ENCODE results near the gene POU2AF1.

POU2AF1 gene

DNA sequence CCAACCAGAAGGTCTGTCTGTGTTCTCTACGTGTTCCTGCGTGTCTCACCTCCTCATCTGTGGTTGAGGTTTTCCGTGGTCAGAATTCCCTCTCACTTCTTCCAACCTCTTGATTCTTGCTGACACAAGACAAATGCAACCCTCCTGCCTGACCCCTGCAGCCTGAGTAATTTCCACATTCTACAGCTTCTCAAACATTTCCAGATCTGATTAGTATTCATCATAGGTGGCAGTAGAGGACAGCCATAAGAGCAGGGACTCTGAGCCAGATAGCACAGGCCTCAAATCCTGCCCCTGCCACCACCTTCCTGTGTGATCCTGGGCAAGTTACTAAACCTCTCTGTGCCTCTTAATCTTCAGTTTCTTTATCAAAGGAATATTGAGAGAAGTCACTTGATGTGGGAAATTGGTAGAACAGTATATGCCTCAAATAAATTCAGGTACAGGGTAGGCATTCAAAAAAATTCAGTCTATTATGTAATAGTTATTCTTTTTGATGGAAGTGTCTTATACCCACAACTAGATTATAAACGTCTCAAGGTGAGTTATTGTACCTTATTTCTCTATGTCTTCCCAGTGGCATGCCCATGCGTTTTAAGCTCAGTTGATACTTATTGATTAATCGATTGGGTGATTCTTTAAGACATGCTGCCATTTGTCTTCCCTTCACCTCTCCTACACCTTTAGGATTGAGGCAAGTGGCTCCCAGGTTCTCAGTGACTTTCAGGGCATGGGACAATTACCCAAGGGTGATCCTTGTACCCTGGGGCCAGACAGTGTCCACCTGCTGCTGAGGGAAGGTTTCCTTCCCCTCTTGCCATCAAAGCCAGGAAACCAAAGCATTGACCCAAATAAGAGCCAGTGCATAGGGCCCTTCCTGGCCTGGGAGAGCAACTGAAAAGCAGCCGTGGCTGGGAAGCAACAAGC lies 19.6 kb downstream of the POU2AF1 start:
- Histone ChIP-seq H3K4me1 (ENCODE audit: control insufficient read depth, insufficient read depth, low read length) (no peaks in the 10 kb centered on the region), H3K9ac (ENCODE audit: low read length) (no peak overlapping the region), H3K4me3 (ENCODE audit: low read depth, low read length) (no peak overlapping the region), H3K27me3 (ENCODE audit: control insufficient read depth, insufficient read depth, low read length) (no peaks in the 10 kb centered on the region), H3K9me3 (ENCODE audit: control insufficient read depth, insufficient read depth, low read depth, low read length) (no peaks in the 10 kb centered on the region), H3K36me3 (ENCODE audit: control insufficient read depth, insufficient read depth, low read length) (no peaks in the 10 kb centered on the region), H3K27ac (ENCODE audit: low read depth, low read length) (no peak overlapping the region)

- Histone ChIP-seq H3K27ac (ENCODE audit: low read depth, low read length) (no peak overlapping the region), H3K9ac (ENCODE audit: low read length) (no peak overlapping the region), H3K4me1 (ENCODE audit: control insufficient read depth, insufficient read depth, low read length) (no peaks in the 10 kb centered on the region), H3K36me3 (ENCODE audit: control insufficient read depth, insufficient read depth, low read length) (no peaks in the 10 kb centered on the region), H3K4me3 (ENCODE audit: low read depth, low read length) (no peak overlapping the region), H3K9me3 (ENCODE audit: control insufficient read depth, insufficient read depth, low read depth, low read length) (no peaks in the 10 kb centered on the region), H3K27me3 (ENCODE audit: control insufficient read depth, insufficient read depth, low read length) (no peaks in the 10 kb centered on the region)
These were observed 20.8 kb downstream of the POU2AF1 start for GRCh38 chr11:111358038-111359001.

- H3K36me3 ChIP-seq (ENCODE audit: control insufficient read depth, insufficient read depth, low read length), result no peaks in the 10 kb centered on the region
These were observed 21.7 kb downstream of the POU2AF1 start for GRCh38 chr11:111357150-111358037.

DNA sequence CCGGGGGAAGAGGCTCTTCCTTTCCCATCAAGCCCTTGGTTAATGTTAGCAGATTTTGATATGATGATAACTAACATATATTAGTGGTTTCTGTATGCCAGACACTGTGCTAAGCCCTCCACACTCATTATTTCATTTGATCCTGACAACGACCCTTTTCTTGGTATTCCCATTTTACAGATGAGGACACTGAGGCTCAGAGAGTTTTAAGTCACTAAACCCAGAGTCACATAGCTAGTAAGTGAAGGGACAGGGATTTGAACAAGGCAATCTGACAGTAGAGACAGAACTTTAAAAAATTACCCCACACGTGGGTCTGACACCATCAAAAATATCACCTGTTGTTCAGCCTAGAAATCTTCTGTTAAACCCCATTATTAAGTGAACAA lies 22.4 kb downstream of the POU2AF1 start:
- no peak overlapping the region for H3K9ac ChIP-seq (ENCODE audit: low read length)
- H3K36me3 ChIP-seq (ENCODE audit: control insufficient read depth, insufficient read depth, low read length), result no peaks in the 10 kb centered on the region
- H3K27me3 ChIP-seq (ENCODE audit: control insufficient read depth, insufficient read depth, low read length), result no peaks in the 10 kb centered on the region
- H3K27ac ChIP-seq (ENCODE audit: low read depth, low read length), result no peak overlapping the region
- no peak overlapping the region for H3K4me3 ChIP-seq (ENCODE audit: low read depth, low read length)
- H3K9me3 ChIP-seq (ENCODE audit: control insufficient read depth, insufficient read depth, low read depth, low read length), result no peaks in the 10 kb centered on the region
- no peaks in the 10 kb centered on the region for H3K4me1 ChIP-seq (ENCODE audit: control insufficient read depth, insufficient read depth, low read length)

More at GRCh38 chr11:111357150-111358037, 21.7 kb downstream of the POU2AF1 start:
- H3K27me3 ChIP-seq (ENCODE audit: control insufficient read depth, insufficient read depth, low read length), result no peaks in the 10 kb centered on the region
- no peak overlapping the region for H3K4me3 ChIP-seq (ENCODE audit: low read depth, low read length)
- H3K9ac ChIP-seq (ENCODE audit: low read length), result no peak overlapping the region
- H3K4me1 ChIP-seq (ENCODE audit: control insufficient read depth, insufficient read depth, low read length), result no peaks in the 10 kb centered on the region
- no peak overlapping the region for H3K27ac ChIP-seq (ENCODE audit: low read depth, low read length)
- H3K9me3 ChIP-seq (ENCODE audit: control insufficient read depth, insufficient read depth, low read depth, low read length), result no peaks in the 10 kb centered on the region

DNA sequence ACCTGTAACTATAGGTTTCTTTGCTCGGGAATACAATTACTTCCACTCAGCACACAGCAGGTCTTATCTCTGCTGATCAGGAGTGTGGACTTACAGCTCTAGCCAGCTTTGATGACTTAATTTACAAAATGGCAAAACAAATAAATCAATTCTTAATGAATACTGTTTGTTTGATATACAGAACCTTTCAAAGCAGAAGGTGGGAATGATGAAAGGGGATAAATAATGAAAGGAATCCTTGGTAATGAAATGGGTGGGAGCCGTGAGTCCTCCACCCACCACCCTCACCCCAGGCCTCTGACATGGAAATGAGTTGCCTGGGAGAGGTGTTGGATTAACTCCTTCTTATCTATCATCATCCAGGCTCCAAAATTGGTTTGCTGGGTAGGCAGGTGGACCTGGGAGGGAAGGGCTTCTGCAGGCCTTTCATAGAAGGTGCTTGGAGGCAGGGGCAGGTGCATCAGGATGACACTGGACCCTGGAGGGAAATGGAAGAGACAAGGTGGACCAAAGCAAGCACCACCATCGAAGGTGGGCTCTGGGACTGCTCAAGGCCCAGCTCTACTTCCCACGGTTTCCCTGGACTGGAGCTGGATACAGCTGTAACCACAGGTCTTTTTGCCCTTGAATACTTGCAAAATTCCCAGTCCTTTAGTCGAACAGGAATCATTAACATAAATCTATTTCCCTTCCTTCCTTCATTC lies 23.0 kb downstream of the POU2AF1 start:
- no peaks in the 10 kb centered on the region for H3K27me3 ChIP-seq (ENCODE audit: control insufficient read depth, insufficient read depth, low read length)
- no peaks in the 10 kb centered on the region for H3K36me3 ChIP-seq (ENCODE audit: control insufficient read depth, insufficient read depth, low read length)
- no peaks in the 10 kb centered on the region for H3K4me1 ChIP-seq (ENCODE audit: control insufficient read depth, insufficient read depth, low read length)
- H3K9ac ChIP-seq (ENCODE audit: low read length), result no peak overlapping the region
- no peak overlapping the region for H3K4me3 ChIP-seq (ENCODE audit: low read depth, low read length)
- no peak overlapping the region for H3K27ac ChIP-seq (ENCODE audit: low read depth, low read length)
- H3K9me3 ChIP-seq (ENCODE audit: control insufficient read depth, insufficient read depth, low read depth, low read length), result no peaks in the 10 kb centered on the region

DNA sequence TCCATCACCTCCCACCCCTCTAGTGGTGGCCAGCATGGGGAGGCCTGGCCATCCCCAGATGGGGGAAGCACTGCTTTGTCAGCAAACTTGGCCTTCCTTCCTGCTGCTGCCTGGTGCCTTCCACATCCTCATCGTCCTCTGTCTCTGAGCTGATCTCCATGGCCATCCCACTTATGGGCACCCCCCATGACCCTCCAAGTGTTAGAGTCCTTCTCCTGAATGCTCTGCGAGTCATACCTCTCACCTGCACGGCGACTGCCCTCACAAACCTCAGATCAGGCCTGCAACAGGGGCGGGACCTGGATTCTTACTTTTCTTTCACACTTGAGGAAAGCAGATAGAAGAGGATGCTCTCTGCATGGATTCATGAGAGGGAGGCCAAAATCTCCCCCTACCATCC lies 24.0 kb downstream of the POU2AF1 start:
- no peaks in the 10 kb centered on the region for H3K4me1 ChIP-seq (ENCODE audit: control insufficient read depth, insufficient read depth, low read length)
- H3K9me3 ChIP-seq (ENCODE audit: control insufficient read depth, insufficient read depth, low read depth, low read length), result no peaks in the 10 kb centered on the region
- no peak overlapping the region for H3K27ac ChIP-seq (ENCODE audit: low read depth, low read length)
- no peak overlapping the region for H3K4me3 ChIP-seq (ENCODE audit: low read depth, low read length)
- no peak overlapping the region for H3K9ac ChIP-seq (ENCODE audit: low read length)
- H3K36me3 ChIP-seq (ENCODE audit: control insufficient read depth, insufficient read depth, low read length), result no peaks in the 10 kb centered on the region
- no peaks in the 10 kb centered on the region for H3K27me3 ChIP-seq (ENCODE audit: control insufficient read depth, insufficient read depth, low read length)

DNA sequence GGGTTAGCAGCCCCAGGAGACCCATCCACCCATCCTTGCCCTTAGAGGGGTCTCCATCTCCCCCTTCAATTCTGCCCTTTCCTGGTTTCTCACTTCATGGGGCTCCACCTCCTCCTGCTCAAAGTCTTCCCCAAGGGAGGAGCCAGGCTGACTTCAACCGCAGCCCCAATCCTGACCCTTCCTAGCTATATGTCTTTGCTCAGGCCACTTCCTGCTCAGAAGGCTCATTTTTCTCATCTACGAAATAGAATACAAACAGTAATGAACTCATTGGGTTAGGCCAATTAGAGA lies 24.5 kb downstream of the POU2AF1 start:
- H3K36me3 ChIP-seq (ENCODE audit: control insufficient read depth, insufficient read depth, low read length), result no peaks in the 10 kb centered on the region
- no peaks in the 10 kb centered on the region for H3K4me1 ChIP-seq (ENCODE audit: control insufficient read depth, insufficient read depth, low read length)
- no peak overlapping the region for H3K9ac ChIP-seq (ENCODE audit: low read length)
- H3K27me3 ChIP-seq (ENCODE audit: control insufficient read depth, insufficient read depth, low read length), result no peaks in the 10 kb centered on the region
- H3K4me3 ChIP-seq (ENCODE audit: low read depth, low read length), result no peak overlapping the region
- H3K27ac ChIP-seq (ENCODE audit: low read depth, low read length), result no peak overlapping the region
- H3K9me3 ChIP-seq (ENCODE audit: control insufficient read depth, insufficient read depth, low read depth, low read length), result no peaks in the 10 kb centered on the region

DNA sequence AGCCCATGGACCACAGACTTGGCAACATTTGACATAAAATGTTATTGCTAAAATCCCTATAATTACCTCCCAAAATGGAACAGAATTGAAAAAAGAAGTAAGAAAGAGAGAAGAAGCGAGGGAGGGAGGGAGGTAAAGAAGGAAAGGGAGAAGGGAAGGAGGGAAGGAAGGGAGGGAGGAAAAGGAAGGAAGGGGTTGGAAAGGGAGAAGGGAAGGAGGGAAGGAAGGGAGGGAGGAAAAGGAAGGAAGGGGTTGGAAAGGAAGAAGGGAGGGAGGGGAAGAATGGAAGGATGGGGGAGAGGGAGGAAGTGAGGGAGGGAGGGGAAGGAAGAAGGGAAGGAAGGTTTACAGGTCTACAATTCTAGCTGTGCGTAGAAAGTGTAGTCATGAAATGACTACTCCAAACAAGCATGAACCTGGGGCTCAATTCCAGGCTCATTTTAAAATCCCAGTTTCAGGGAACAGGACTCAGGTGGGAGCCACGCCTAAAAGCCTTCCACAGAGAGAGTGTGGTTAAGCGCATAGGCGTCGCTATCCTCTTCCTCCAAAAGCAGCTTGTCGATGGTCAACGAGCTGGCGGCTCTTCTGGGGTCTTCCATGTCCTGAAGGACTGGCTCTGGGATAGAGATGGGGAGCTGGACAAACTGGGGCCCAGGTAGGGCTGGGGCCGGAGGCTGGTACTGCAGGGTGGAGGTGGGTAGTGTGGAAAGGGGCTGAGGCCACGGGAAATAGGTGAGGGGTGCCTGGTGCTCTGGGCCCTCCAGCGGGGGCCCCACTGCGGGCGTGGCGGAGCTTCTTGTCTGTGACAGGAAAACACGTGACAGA lies 25.1 kb downstream of the POU2AF1 start:
- H3K27ac ChIP-seq (ENCODE audit: low read depth, low read length), result no peak overlapping the region
- H3K4me1 ChIP-seq (ENCODE audit: control insufficient read depth, insufficient read depth, low read length), result no peaks in the 10 kb centered on the region
- no peak overlapping the region for H3K9ac ChIP-seq (ENCODE audit: low read length)
- H3K4me3 ChIP-seq (ENCODE audit: low read depth, low read length), result no peak overlapping the region
- H3K9me3 ChIP-seq (ENCODE audit: control insufficient read depth, insufficient read depth, low read depth, low read length), result no peaks in the 10 kb centered on the region
- H3K27me3 ChIP-seq (ENCODE audit: control insufficient read depth, insufficient read depth, low read length), result no peaks in the 10 kb centered on the region
- H3K36me3 ChIP-seq (ENCODE audit: control insufficient read depth, insufficient read depth, low read length), result no peaks in the 10 kb centered on the region

- Histone ChIP-seq H3K27me3 (ENCODE audit: control insufficient read depth, insufficient read depth, low read length) (no peaks in the 10 kb centered on the region), H3K4me3 (ENCODE audit: low read depth, low read length) (no peak overlapping the region), H3K9me3 (ENCODE audit: control insufficient read depth, insufficient read depth, low read depth, low read length) (no peaks in the 10 kb centered on the region), H3K27ac (ENCODE audit: low read depth, low read length) (no peak overlapping the region), H3K9ac (ENCODE audit: low read length) (no peak overlapping the region), H3K4me1 (ENCODE audit: control insufficient read depth, insufficient read depth, low read length) (no peaks in the 10 kb centered on the region), H3K36me3 (ENCODE audit: control insufficient read depth, insufficient read depth, low read length) (no peaks in the 10 kb centered on the region)
These were observed 26.0 kb downstream of the POU2AF1 start for GRCh38 chr11:111352935-111353710.
